Activated naive CD4-positive, alpha-beta T cell treated with anti-CD3 and anti-CD28 coated beads, Interleukin-2, amount 50 U/mL, for 24 hours (primary cell): ENCODE measurements around the gene HOXD1.

Experiments
- H3K27ac Mint-ChIP-seq: one replicate; pipeline ENCODE4 v1.8.0; 2021; ENCODE audit warnings: mild to moderate bottlenecking, mixed read lengths
- H3K27me3 Mint-ChIP-seq: one replicate; pipeline ENCODE4 v1.8.0; 2021; ENCODE audit warnings: mixed read lengths
- H3K36me3 Mint-ChIP-seq: one replicate; pipeline ENCODE4 v1.8.0; 2021; ENCODE audit warnings: mixed read lengths
- H3K4me1 Mint-ChIP-seq: one replicate; pipeline ENCODE4 v1.8.0; 2021; ENCODE audit warnings: mixed read lengths
- H3K4me3 Mint-ChIP-seq: one replicate; pipeline ENCODE4 v1.8.0; 2021; ENCODE audit warnings: mild to moderate bottlenecking, mixed read lengths
- H3K9me3 Mint-ChIP-seq: one replicate; pipeline ENCODE4 v1.8.0; 2021; ENCODE audit warnings: mixed read lengths

Gene HOXD1

GRCh38 chr2:176227874-176228273, 39.4 kb downstream of the HOXD1 start:
- Mint-ChIP-seq H3K27ac (no peak overlapping the region), H3K4me1 (no peaks in the 10 kb centered on the region), H3K9me3 (no peaks in the 10 kb centered on the region), H3K4me3 (no peak overlapping the region), H3K36me3 (no peaks in the 10 kb centered on the region), H3K27me3 (peaks cover 33% of the 10 kb centered on the region)

- Mint-ChIP-seq H3K4me3 (no peak overlapping the region), H3K27me3 (peaks cover 23% of the 10 kb centered on the region), H3K4me1 (no peaks in the 10 kb centered on the region), H3K9me3 (no peaks in the 10 kb centered on the region), H3K36me3 (no peaks in the 10 kb centered on the region), H3K27ac (no peak overlapping the region)
Observed at GRCh38 chr2:176234156-176234555, 45.7 kb downstream of the HOXD1 start.

- Mint-ChIP-seq H3K27ac (no peak overlapping the region), H3K4me3 (no peak overlapping the region), H3K9me3 (no peaks in the 10 kb centered on the region), H3K27me3 (peaks cover 21% of the 10 kb centered on the region), H3K36me3 (no peaks in the 10 kb centered on the region), H3K4me1 (no peaks in the 10 kb centered on the region)
Observed at GRCh38 chr2:176234940-176235339, 46.5 kb downstream of the HOXD1 start.

GRCh38 chr2:176237456-176237855, 49.0 kb downstream of the HOXD1 start:
- Mint-ChIP-seq H3K27ac (no peak overlapping the region), H3K27me3 (peaks cover 23% of the 10 kb centered on the region), H3K36me3 (no peaks in the 10 kb centered on the region), H3K9me3 (no peaks in the 10 kb centered on the region), H3K4me3 (no peak overlapping the region), H3K4me1 (no peaks in the 10 kb centered on the region)

GRCh38 chr2:176239031-176239430, 50.6 kb downstream of the HOXD1 start:
- H3K9me3 Mint-ChIP-seq = no peaks in the 10 kb centered on the region
- no peak overlapping the region for H3K27ac Mint-ChIP-seq
- peaks cover 24% of the 10 kb centered on the region for H3K27me3 Mint-ChIP-seq
- no peak overlapping the region for H3K4me3 Mint-ChIP-seq
- H3K4me1 Mint-ChIP-seq = no peaks in the 10 kb centered on the region
- H3K36me3 Mint-ChIP-seq = no peaks in the 10 kb centered on the region

- Mint-ChIP-seq H3K4me1 (no peaks in the 10 kb centered on the region), H3K27me3 (peaks cover 24% of the 10 kb centered on the region), H3K36me3 (no peaks in the 10 kb centered on the region), H3K27ac (no peak overlapping the region), H3K4me3 (no peak overlapping the region), H3K9me3 (no peaks in the 10 kb centered on the region)
Observed at GRCh38 chr2:176240301-176240700, 51.8 kb downstream of the HOXD1 start.
